ENCODE results near the gene CCDC92B.

The CCDC92B gene

GRCh38 chr17:2723997-2724783 lies 25.3 kb downstream of the CCDC92B start:
- no peak for ATAC-seq
- TF ChIP-seq TOX (CRISPR knock-in tag; IDR thresholded peaks at IDR 0.05; ENCODE audit: borderline replicate concordance) (no peak), POU6F1 (CRISPR knock-in tag; IDR thresholded peaks at IDR 0.05; ENCODE audit: borderline replicate concordance, low read depth) (no peak), ZFP3 (CRISPR knock-in tag; IDR thresholded peaks at IDR 0.05) (no peak)

GRCh38 chr17:2723505-2723996 lies 25.9 kb downstream of the CCDC92B start:
- no peak for ATAC-seq
- TF ChIP-seq ZNF70 (CRISPR knock-in tag; IDR thresholded peaks at IDR 0.05) (no peak), POU6F1 (CRISPR knock-in tag; IDR thresholded peaks at IDR 0.05; ENCODE audit: borderline replicate concordance, low read depth) (no peak), TSHZ2 (CRISPR knock-in tag; IDR thresholded peaks at IDR 0.05) (no peak), ZC3H10 (CRISPR knock-in tag; IDR thresholded peaks at IDR 0.05) (no peak), OSR1 (CRISPR knock-in tag; IDR thresholded peaks at IDR 0.05) (no peak), PPARA (CRISPR knock-in tag; IDR thresholded peaks at IDR 0.05; ENCODE audit: borderline replicate concordance) (no peak), PATZ1 (CRISPR knock-in tag; IDR thresholded peaks at IDR 0.05; ENCODE audit: borderline replicate concordance) (no peak), RARB (CRISPR knock-in tag; IDR thresholded peaks at IDR 0.05) (no peak), TOX (CRISPR knock-in tag; IDR thresholded peaks at IDR 0.05; ENCODE audit: borderline replicate concordance) (no peak), ESRRG (CRISPR knock-in tag; IDR thresholded peaks at IDR 0.05) (no peak), CSDC2 (CRISPR knock-in tag; IDR thresholded peaks at IDR 0.05) (no peak), BACH2 (CRISPR knock-in tag; IDR thresholded peaks at IDR 0.05; ENCODE audit: borderline replicate concordance) (no peak), ZFP3 (CRISPR knock-in tag; IDR thresholded peaks at IDR 0.05) (no peak), ZNF8 (CRISPR knock-in tag; IDR thresholded peaks at IDR 0.05) (no peak), CREB5 (CRISPR knock-in tag; IDR thresholded peaks at IDR 0.05; ENCODE audit: low read depth) (no peak), ZNF565 (CRISPR knock-in tag; conservative IDR thresholded peaks at IDR 0.05; ENCODE audit: low read depth) (no peak), GLIS3 (CRISPR knock-in tag; IDR thresholded peaks at IDR 0.05) (no peak)

- TF ChIP-seq ZNF8 (CRISPR knock-in tag; IDR thresholded peaks at IDR 0.05) (no peak), ZFP3 (CRISPR knock-in tag; IDR thresholded peaks at IDR 0.05) (no peak), ZFP30 (CRISPR knock-in tag; IDR thresholded peaks at IDR 0.05) (no peak)
- ATAC-seq = no peak
Measured at GRCh38 chr17:2722611-2723010, 26.8 kb downstream of the CCDC92B start.

- no peak for ATAC-seq
- TF ChIP-seq CSRNP3 (CRISPR knock-in tag; IDR thresholded peaks at IDR 0.05) (no peak), ZC3H10 (CRISPR knock-in tag; IDR thresholded peaks at IDR 0.05) (no peak), RARB (CRISPR knock-in tag; IDR thresholded peaks at IDR 0.05) (no peak), ESRRG (CRISPR knock-in tag; IDR thresholded peaks at IDR 0.05) (no peak), TOX (CRISPR knock-in tag; IDR thresholded peaks at IDR 0.05; ENCODE audit: borderline replicate concordance) (no peak), ZFP30 (CRISPR knock-in tag; IDR thresholded peaks at IDR 0.05) (no peak), ZFP3 (CRISPR knock-in tag; IDR thresholded peaks at IDR 0.05) (no peak), ISL1 (CRISPR knock-in tag; IDR thresholded peaks at IDR 0.05) (no peak), ZNF565 (CRISPR knock-in tag; conservative IDR thresholded peaks at IDR 0.05; ENCODE audit: low read depth) (no peak), POU6F1 (CRISPR knock-in tag; IDR thresholded peaks at IDR 0.05; ENCODE audit: borderline replicate concordance, low read depth) (no peak), CSDC2 (CRISPR knock-in tag; IDR thresholded peaks at IDR 0.05) (no peak), GLIS3 (CRISPR knock-in tag; IDR thresholded peaks at IDR 0.05) (no peak), ZNF8 (CRISPR knock-in tag; IDR thresholded peaks at IDR 0.05) (no peak)
Measured at GRCh38 chr17:2721603-2722002, 27.8 kb downstream of the CCDC92B start.

All from SK-N-SH treated with all-trans-retinoic acid at 6 μM for 48 hours (cell line).